NCI-H526 treated with DMSO at 0.1 percent for 48 hours (cell line): ENCODE results near the gene MMP11.

Experiments used
- DNase-seq: peaks from one replicate; lab custom pipeline; 2025; lab: John Stamatoyannopoulos, UW

MMP11 gene

DNA sequence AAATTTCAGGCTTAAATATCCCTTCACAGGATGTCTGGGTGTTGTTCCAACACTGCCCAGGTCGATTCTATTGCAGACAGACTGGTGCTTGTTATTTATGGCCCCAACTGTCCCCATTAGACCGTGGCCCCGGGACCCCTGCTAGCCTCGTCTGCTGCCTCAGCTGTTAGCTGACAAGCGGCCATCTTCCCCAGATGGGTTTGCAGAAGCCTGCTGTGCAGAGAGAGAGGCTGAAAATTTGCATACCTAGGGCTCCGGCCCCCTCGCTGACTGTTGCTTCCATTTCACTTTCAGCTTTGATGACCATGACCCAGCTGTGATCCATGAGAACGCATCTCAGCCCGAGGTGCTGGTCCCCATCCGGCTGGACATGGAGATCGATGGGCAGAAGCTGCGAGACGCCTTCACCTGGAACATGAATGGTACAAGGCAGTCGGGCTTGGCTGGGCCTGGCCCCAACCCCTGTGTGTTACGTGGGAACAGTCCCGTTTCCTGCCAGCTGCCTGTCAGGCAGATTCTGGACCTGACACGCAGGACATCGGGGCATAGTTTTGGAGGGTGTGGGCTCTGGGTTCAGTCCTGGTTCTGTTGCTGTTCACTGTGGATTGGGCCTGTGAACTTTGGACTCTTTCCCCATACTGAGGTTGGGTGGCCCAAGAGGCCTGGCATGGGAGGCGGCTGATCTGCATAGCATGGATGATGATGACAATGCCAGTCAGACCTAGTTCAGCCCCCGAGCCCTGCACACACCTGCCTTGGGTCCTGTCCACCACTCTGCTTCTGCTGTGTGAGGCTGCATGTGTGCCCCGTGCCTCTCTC lies 30.6 kb downstream of the MMP11 start:
- DNase-seq: peak; percentile 0

DNA sequence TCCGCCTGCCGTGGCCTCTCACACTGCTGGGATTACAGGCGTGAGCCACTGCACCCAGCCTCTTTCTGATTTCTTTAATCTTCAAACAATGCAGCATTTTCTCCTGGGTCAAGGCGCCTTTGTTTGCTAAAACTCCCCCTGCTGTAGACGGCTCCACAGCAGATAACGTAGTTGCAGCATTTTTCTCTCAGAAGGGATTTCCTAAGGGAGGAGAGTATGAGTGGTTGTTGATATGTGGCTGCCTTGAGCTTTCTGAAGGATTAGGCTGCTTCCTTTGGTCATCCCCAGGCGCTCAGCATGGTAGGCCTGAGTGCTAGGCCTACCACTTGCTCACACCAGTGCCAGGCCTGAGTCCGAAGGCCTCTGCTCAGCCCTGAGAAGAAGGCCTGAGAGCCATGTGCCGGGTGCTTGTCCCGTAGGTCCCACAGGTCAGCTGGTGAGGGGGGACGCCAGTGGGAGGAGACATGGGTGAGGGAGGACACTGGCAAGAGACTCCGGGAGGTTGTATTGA lies 32.2 kb downstream of the MMP11 start:
- no peak for DNase-seq

DNA sequence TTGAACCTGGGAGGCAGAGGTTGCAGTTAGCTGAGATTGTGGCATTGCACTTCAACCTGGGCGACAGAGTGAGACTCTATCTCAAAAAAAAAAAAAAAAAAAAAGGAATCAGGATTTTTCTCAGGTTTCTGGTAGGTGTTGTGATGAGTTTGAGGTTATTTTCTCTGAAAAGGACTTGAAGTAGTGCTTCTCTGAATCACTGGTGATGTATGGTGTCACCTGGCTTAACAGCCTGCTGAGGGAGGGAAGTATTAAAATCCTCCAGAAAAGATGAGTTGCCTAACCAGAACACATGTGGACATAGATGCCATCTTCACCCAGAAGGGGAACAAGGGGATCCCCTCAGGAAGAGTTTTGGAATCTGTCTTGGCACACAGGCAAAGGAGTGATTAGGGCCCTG lies 34.2 kb downstream of the MMP11 start:
- DNase-seq: no peak

DNA sequence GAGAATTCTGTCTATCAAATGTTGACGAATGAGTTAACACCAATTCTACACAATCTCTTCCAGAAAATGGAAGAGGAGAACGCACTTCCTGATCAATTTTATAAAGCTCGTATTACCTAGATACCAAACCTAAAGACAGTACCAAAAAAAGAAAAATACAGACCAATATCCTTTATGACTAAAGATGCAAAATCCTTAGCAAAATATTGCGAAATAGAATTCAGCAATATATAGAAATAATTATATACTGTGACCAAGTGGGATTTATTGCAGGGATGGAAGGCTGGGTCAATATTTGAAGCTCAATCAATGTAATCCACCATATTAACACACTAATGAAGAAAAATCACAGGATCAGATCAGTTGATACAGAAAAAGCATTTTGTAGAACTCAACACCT lies 39.7 kb downstream of the MMP11 start:
- no peak for DNase-seq

DNA sequence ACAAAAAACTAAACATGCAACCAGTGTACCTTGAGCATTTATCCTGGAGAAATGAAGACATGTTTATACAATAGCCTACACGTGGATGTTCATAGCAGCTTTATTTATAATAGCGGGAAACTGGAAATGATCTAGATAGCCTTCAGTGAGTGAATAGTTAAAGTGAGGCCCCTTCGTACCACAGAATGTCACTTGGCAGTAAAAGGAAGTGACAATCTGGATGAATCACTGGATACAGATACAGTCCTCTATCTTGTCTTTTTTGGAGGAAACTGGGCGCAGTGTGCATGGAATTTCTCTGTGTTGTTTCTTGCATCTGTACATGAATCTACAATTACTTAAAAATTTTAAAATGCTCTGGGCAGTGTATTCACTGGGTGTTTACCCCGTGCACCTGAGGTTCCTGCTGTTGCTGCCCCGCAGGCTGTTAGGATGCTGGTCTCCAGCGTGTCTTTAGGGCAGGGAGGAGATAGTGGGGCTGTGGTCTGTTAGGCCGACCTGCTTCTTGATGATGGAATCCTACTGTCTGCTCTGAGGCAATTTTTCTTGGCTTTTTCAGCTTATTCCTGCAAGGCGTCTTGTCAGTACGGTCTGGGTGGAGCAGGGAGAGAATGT lies 43.0 kb downstream of the MMP11 start:
- DNase-seq: no peak

DNA sequence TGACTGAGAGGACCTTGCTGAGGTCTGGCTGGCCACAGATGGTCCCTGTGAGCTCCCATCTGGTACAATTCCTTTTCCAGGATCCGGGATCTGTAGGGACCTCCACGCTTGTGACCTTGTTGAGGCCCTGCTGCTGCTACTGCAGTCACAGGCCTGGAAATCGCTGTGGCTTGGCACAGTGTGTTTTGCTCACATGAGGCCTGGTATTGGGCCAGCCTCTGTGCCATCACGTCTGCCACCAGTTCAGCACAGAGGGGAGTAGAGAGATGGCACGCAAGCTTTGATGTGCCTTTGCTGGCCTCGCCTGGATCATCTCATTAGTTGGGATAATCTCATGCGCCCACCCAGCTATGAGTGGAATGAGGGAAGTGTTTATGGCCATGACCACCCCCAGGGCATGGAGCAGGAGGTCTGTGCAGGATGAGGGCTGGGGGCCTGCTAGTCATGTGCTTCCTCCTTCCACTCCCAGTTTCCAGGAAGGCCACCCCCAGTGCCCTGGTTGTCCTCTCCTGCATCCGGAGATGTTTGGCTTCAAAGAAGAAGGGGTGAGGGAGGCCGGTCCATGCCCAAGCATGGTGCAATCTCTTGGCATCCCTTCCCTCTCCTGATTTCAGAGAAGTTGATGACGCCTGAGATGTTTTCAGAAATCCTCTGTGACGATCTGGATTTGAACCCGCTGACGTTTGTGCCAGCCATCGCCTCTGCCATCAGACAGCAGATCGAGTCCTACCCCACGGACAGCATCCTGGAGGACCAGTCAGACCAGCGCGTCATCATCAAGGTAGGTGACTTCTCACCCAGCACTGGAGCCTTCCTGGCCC lies 43.7 kb downstream of the MMP11 start:
- no peak for DNase-seq

DNA sequence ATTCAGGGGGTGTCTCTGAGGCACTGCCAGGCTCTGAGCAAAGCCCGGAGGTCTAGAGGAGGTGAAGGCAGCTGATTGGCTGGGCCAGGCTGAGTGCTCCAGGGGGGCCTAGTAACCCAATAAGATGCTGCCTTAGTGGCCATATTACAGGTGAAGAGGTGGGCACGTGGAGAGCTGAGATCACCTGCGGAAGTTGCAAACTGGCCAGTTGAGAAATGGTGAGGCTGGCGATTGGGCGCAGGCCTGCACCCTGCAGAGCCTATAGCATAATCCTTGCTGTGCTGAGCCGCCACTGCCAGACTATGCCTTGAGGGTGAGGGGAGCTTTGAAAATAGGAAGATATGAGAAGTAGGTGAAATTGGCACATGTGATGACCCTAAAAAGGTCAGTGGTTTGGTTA lies 44.5 kb downstream of the MMP11 start:
- DNase-seq: no peak

DNA sequence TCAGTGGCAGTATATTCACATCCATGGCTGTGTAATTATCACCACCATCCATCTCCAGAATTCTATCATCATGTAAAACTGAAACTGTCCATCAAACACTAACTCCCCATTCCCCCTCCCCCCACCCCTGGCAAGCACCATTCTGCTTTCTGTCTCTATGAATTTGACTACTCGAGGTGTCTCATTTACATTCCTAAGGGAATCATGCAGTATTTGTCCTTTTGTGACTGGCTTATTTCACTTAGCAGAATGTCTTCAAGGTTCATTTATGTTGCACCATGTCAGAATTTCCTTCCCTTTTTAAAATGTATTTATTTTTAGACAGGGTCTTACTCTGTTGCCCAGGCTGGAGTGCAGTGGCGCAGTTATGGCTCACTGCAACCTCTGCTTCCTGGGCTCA lies 45.9 kb downstream of the MMP11 start:
- no peak for DNase-seq

DNA sequence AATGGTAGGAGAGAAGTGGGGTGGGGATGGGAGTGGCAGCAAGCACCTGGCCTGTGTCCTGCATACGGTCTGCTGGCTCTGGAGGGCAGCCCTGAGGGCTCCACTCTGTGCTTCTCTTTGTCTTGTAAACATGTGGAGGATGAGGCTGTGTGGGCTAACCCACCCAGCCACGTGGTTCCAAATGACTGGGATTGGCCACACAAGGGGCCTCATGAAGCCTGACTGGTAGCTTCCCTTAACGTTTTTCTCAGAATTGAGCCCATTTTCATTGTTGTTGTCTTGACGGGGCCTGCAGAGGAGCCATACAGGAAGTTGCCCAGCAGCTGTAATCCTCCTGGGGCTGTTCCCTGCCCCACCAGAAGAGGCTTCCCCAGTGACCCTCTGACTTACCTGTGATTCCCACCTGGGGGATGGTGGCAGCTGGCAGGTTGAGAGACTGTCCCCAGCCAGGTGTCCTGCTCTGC lies 48.1 kb downstream of the MMP11 start:
- no peak for DNase-seq

DNA sequence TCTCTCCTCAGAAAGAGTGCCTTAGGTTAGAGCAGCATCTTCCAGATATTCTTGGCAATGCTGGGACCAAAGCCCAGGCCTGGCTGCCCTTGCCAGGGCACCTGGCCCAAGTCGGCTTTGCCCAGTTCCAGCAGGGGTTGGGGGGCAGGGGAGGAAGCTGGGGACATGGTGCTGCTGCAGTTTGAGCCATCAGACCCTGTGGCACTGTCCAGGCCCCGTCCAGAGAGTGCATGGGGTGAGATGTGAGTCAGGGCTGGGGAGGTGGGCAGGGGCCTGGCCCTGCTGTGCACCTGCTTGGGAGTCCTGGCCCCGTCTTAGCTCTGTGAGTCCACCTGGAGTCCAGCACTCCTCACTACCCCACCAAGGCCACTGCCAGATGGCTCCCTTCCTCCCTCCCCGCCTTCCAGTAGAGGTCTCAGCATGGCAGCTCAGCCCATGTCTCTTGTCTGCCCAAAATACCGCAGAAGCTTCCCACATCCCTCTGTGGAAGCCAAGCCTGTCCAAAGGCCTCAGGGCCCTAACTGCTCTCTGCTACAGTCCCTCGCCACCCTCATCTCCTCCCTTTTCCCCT lies 49.5 kb downstream of the MMP11 start:
- no peak for DNase-seq

DNA sequence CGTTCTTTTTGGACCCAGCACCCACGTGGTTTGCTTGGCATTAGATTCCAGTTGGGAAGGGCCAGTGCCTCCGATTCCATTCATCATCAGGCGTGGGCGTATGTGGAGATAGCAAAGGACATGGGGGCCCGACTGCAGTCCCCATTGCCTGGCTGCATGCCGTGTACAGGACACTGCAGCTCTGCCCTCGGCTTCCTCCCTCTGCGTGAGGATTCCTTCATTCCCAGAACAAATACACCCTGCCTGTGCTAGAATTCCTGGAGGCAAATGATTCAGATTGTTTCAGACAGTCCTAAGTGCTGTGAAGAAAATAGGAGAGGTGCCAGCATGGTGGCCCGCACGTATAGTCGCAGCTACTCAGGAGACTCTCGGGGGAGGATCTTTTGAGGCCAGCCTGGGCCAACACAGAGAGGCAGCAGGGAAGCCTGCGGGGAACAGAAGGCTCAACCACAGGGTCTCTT lies 50.7 kb downstream of the MMP11 start:
- DNase-seq: no peak

DNA sequence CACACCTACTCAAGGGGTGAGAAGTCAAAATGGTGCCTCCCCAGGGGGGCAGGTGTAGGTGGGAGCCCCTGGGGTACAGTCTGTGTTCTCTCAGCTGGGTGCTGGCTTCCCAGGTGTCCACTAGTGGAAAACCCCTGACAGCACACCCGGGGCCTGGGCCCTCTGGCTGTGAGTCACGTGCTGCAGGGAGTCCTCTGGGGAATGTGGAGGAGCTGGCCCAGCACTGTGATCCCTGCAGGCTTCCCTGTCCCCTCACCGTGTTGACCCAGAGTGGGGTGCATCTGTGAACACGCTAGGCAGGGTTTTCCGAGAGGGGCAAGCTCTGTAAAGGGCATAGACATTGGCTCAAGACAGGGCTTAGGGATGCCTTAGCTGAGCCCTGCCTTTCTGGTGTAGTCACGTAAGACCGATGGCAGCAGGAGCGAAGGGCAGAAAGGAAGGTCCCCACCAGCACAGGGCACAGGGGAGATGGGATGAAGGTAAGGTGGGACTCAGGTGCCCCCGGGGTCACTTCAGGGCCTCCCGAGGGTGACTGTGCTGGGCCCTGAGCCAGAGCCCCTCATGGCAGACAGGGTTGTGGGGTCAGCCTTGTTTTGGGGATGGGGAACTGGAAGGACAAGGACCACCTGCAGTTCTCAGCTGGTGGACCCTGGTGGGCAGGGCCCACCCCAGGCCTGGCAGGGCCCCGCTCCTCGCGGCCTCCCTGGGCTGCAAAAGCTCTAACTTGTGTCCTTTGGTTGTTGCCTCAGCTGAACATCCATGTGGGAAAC lies 52.0 kb downstream of the MMP11 start:
- no peak for DNase-seq

DNA sequence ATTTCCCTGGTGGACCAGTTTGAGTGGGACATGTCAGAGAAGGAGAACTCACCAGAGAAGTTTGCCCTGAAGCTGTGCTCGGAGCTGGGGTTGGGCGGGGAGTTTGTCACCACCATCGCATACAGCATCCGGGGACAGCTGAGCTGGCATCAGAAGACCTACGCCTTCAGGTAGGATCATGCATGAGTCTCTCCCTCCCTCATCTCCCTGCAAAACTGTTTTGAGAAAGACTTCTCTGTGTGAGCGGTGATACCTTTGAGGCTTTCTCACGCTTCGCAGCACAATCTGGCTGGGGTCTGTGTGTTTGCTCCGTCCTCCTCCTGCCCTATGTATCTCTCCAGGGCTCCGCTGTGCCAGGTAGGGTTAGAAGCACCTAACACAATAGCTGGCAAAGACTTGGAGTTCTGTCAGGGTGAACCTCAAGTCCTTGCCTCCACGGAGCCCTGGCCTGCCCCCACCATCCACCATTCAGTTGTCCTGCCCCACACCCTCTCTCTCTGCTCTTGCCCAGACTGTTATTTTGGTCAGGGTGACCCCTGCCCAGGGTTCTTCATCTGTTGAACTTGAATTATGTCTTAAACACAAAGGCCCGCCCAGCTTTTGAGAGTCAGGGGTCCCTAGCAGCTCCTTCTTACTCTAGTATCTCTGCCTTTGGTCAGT lies 52.7 kb downstream of the MMP11 start:
- DNase-seq: no peak

DNA sequence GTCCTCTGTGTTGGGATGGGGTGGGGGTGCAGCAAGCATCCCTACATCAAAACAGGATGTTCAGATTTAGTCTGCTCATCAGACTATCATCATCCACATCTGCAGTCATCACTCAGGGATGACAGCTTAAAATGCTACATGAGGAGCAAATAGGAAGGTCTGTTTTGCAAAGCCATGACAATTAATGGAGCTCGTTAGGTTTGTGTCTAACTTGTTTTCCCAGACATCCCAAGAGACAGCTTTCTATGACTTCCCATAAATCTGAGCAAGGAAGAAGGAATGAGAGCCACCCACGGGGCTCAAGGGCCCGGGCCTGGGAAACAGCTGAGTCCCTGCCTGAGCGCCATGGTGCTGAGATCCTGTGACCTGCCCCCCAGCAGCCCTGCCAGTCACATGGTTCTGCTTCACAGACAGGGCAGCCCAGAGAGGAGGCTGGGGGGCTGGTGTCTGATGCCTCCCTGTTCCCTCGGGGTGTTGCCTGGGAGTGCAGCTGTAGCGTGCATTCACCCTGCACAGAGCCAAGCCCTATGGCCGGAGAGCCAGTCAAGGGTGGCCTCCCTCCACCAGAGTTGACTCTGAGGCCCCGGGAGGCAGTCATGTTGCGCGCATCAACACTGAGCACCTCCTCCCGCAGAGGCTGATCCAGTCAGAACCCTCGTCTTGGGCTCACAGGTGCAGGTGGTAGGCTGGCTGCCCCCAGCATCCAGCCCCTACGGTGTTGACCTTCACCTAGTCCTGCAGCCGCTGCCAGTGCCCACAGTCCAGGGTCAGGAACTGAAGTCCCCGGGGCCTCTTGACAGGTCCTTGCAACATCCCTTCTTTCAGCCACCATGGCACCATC lies 54.1 kb downstream of the MMP11 start:
- DNase-seq: no peak

DNA sequence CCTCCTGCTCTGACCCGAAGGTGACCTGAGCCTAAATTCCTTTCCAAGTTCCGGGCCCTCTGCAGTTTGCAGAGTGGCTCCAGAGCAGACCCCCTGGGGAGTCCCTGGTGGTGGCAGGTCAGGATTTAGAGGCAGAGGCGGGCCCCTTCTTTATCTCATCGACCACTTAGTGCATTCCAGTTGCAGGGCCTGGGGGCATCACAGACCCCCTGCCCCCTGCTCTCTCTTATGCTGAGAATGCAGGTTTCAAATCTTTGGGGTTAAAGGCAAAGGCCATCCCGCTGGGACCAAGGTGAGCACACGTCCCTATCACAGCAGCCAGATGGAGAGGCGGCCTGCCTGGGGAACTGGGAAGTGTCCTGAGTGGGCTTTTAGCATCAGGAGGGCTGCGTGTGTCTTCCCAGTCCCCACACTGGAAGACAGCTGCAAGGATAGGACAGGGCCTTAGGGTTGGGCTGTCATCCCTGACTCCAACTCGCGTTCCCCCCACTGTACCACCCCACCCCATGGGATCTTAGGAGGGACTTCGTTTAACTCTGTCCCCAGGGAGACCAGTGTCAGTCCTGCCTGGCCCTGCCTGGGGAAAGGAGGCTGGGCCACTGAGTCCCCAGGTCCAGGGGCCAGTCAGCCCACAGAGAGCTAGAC lies 54.8 kb downstream of the MMP11 start:
- DNase-seq: no peak

DNA sequence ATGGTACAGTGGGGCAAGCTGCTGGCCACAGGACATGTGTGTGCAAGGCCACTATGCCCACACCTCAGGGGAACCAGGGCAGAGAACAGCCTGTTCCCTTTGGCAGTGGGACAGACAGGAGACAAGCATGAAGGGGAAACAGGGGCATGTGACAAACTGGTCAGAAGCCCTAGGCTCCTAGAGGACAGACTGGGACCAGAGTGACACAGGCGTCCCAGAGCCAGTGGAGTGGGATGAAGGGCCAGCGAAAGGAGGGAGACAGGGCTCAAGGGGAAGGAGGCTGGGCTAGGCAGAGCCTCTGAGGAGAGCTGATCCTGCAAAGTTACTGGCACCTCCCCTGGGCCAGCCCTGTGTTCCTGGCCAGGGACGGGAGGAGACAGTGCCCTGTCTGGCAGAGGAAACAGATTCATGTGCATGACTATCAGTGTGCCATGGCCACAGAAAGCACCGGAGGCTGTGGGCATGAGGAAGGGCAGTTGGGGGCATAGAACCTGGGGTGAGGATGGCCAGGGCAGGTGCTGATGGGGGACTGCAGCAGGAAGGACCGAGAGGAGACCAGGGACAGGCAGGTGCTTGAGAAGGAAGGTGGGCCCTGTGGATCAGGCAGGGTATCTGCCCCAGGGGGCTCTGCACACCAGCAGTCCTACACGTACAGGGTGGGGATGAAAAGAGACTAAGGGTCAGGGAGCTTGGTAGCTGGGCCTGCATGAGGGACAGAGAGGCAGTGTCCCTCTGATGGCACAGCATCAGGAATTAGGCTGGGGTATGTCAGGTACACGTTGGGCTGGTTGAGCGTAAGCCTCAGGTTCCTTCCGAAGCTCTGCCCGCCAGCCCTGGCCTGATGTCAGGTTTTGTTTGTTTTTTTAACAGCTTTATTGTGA lies 56.4 kb downstream of the MMP11 start:
- DNase-seq: no peak

DNA sequence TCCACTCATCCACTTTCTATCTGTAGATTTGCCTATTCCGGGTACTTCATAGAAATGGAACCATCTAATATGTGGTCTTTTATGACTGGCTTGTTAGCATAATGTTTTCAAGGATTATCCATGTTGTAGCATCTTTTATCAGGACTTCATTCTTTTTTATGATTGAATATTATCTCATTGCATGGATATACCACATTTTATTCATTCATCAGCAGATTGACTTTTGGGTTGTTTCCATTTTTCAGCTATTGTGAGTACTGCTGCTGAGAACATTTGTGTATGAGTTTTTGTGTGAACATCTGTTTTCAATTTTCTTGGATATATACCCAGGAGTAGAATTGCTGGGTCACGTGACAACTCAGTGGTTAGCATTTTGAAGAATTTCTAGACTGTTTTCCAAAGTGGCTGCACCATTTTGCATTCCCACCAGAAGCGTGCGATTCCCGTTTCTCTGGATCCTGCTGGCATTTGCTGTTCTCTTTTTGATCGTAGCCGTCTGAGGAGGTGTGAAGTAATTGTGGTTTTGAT lies 57.3 kb downstream of the MMP11 start:
- no peak for DNase-seq

DNA sequence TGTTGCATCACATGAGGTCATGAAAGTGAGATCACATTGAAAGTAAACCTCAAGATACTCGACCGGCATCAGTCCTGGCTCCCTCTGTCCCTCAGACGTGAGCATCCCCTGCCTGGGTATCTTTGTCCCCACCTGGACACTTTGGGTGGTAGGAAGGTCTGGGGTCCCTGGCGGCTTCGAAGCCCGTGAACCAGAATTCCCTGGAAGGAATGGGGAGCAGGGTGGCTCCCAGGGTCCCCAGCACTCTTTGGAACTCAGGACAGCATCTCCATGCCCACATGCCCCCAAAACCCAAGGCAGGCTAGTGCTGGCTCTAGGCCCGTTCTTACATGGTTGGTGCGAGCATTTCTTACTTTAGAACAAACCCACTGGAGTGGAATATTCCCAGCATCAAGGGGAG lies 58.6 kb downstream of the MMP11 start:
- DNase-seq: no peak
